ENCODE data around the gene SH3PXD2B.

- TF ChIP-seq POLR2A (IDR thresholded peaks at IDR 0.05) (no peak), CTCF (IDR thresholded peaks at IDR 0.05) (no peak)
Measured at GRCh38 chr5:172421020-172421419, 33.3 kb downstream of the SH3PXD2B start.
